Measurements from ENCODE around the gene MARCHF2. TPM values are rescaled to one million over a fixed set of nuclear protein-coding genes. Genes with fewer than 3 reads are reported as not detected.
"Not testable (repeated sequence)": the region's sequence is repeated elsewhere in the genome, so short reads cannot be mapped to it uniquely, and the experiment has no call there.

The MARCHF2 gene
- total RNA-seq, 1 donor from 2014 or later, result 68.6 TPM

- not testable (repeated sequence) for DNase-seq
Observed at GRCh38 chr19:8410718-8411117, 2.4 kb upstream of the MARCHF2 start.

GRCh38 chr19:8413629-8413995 is 507 bp downstream of the MARCHF2 start:
- no peak for DNase-seq

GRCh38 chr19:8416796-8417195 is 3.7 kb downstream of the MARCHF2 start:
- DNase-seq, result no peak

GRCh38 chr19:8421484-8422461 is 8.7 kb downstream of the MARCHF2 start:
- no peak for DNase-seq

- DNase-seq, result peak; percentile 88
Observed at GRCh38 chr19:8423817-8424223, 10.7 kb downstream of the MARCHF2 start.

- not testable (repeated sequence) for DNase-seq
Observed at GRCh38 chr19:8425331-8425730, 12.2 kb downstream of the MARCHF2 start.

GRCh38 chr19:8426283-8426682 is 13.2 kb downstream of the MARCHF2 start:
- no peak for DNase-seq

GRCh38 chr19:8429044-8429443 is 15.9 kb downstream of the MARCHF2 start:
- no peak for DNase-seq

GRCh38 chr19:8429826-8430225 is 16.7 kb downstream of the MARCHF2 start:
- DNase-seq, result no peak

GRCh38 chr19:8430650-8431049 is 17.5 kb downstream of the MARCHF2 start:
- no peak for DNase-seq

GRCh38 chr19:8438236-8438635 is 25.1 kb downstream of the MARCHF2 start:
- DNase-seq, result no peak

- DNase-seq, result no peak
Observed at GRCh38 chr19:8441725-8442544, 28.8 kb downstream of the MARCHF2 start.

GRCh38 chr19:8444140-8444676 is 31.1 kb downstream of the MARCHF2 start:
- not testable (repeated sequence) for DNase-seq

GRCh38 chr19:8444677-8445487 is 31.8 kb downstream of the MARCHF2 start, which contains the start of gene HNRNPM:
Gene HNRNPM, plus strand, starts transcription at chr19:8444975. Its CDS starts 24 bp downstream, at chr19:8444999.
- peak; percentile 99 for DNase-seq

GRCh38 chr19:8445488-8446001 is 32.4 kb downstream of the MARCHF2 start:
- DNase-seq, result peak; percentile 70

- no peak for DNase-seq
Observed at GRCh38 chr19:8446061-8446709, 33.1 kb downstream of the MARCHF2 start.

- no peak for DNase-seq
Observed at GRCh38 chr19:8449830-8450229, 36.7 kb downstream of the MARCHF2 start.

- DNase-seq, result no peak
Observed at GRCh38 chr19:8451377-8451776, 38.3 kb downstream of the MARCHF2 start.

- no peak for DNase-seq
Observed at GRCh38 chr19:8451885-8452284, 38.8 kb downstream of the MARCHF2 start.

- DNase-seq, result no peak
Observed at GRCh38 chr19:8452446-8453123, 39.5 kb downstream of the MARCHF2 start.

Data from tongue (tissue), 2 donors.